Ovary (tissue), 9 donors: ENCODE data around the gene ABCA13. TPM values are rescaled to one million over a fixed set of nuclear protein-coding genes. Genes with fewer than 3 reads are reported as not detected.

Experiments used
- DNase-seq, 5 donors: peaks; one replicate each; pipeline ENCODE4 v3.0.0-alpha.2; 2019 to 2020
- H3K27ac ChIP-seq, 2 donors: fragments of 200-600 bp; one replicate each; pipeline versions ENCODE4 v1.5.1 to v1.8.0; 2019 to 2022
- H3K27me3 ChIP-seq: fragments of 200-600 bp; one replicate; pipeline ENCODE4 v1.8.0; 2022
- H3K36me3 ChIP-seq: fragments of 200-600 bp; sonication (generic); one replicate; pipeline ENCODE4 v1.5.1; 2019
- H3K4me1 ChIP-seq: one replicate; pipeline ENCODE4 v1.8.1; 2013; ENCODE audit warnings: mild to moderate bottlenecking, moderate library complexity; ENCODE audit not compliant: insufficient read depth
- H3K4me3 ChIP-seq: fragments of 200-600 bp; sonication (generic); one replicate; pipeline ENCODE4 v1.5.1; 2017
- H3K9me3 ChIP-seq, 2 donors: fragments of 200-600 bp in 1 of 2; sonication (generic) in 1 of 2; one replicate each; pipeline versions ENCODE4 v1.5.1 to v1.8.1; 2013 to 2019; ENCODE audit warnings: mild to moderate bottlenecking in 1 of 2, moderate library complexity in 1 of 2
- CTCF ChIP-seq, 3 donors: fragments of 450-650 bp in 2 of 3; fragments of 200-600 bp in 1 of 3; IDR thresholded peaks; one replicate each; pipeline versions ENCODE4 v1.5.1 to v1.8.0; 2016 to 2022; ENCODE audit warnings: antibody characterized with exemption in 3 of 3, mild to moderate bottlenecking in 1 of 3
- EP300 ChIP-seq: sonication (generic); formaldehyde crosslinking; IDR thresholded peaks from one replicate; pipeline ENCODE4 v1.6.1; 2017; ENCODE audit warnings: antibody characterized with exemption
- POLR2A ChIP-seq: fragments of 450-650 bp; IDR thresholded peaks from one replicate; pipeline ENCODE4 v1.6.1; 2017; ENCODE audit warnings: antibody characterized with exemption, mild to moderate bottlenecking, moderate library complexity
- WGBS, 3 donors: extraction: QIAGEN DNeasy Blood & Tissue Kit in 1 of 3; methylation state at CpG; one replicate each; pipeline versions ENCODE4 v1.1.5 to v1.1.7; 2013 to 2017; 5-methylcytosine and 5-hydroxymethylcytosine counted together
- intact Hi-C, 4 donors: fragments of 100-400 bp; cut with DNase I; formaldehyde crosslinking; loops; one replicate each; pipeline versions ENCODE4 v1.11.0 to v1.15.1; 2022 to 2023
- polyA plus RNA-seq, 2 donors: library from polyadenylated mRNA; stranded (reverse); fragments of 200-250 nt in 1 of 2; fragments of 350-450 nt in 1 of 2; fragmentation: Illumina TruSeq in 1 of 2; extraction: RNeasy Lipid Tissue Mini Kit (QIAGEN cat#74804) in 1 of 2; gene quantifications; one replicate each; pipeline ENCODE4 v1.2.3, GENCODE V29; 2013 to 2014
- total RNA-seq, 7 donors: library from RNA; depleted of rRNA in 2 of 7; stranded (reverse); fragments of >200 nt in 2 of 7; fragmentation: NEBNext Ultra II Directional in 3 of 7; extraction: Animal tissue kit (Norgen Biotek cat#: 25700) in 3 of 7; gene quantifications; one replicate each; pipeline versions ENCODE4 v1.1.0 to v1.2.4, GENCODE V29; 2016 to 2023
- donor health status: DM: no; HTN: no; CAD: no; lungs with moderate emphysema.
- donor health status: DM: no; HTN: no; CAD: no.
- donor health status: Bipolar disorder and iron deficiency.
- donor health status: DM: yes; HTN: yes; CAD: no.
- donor health status: DM: no; HTN: no; CAD: no.
- donor health status: DM: yes; HTN: yes; CAD: no.

Gene ABCA13
- total and polyA plus RNA-seq, 9 donors, result 0.02 to 4.1 (median 0.20) TPM

GRCh38 chr7:48587475-48587874 lies 416.2 kb downstream of the ABCA13 start:
- DNase-seq, result no peak
- no peaks in the 10 kb centered on the region for H3K27me3 ChIP-seq
- TF ChIP-seq EP300, result no peak
- no peak for TF ChIP-seq CTCF (IDR thresholded peaks at IDR 0.05)
- no peak for TF ChIP-seq POLR2A
- no peak overlapping the region for H3K27ac ChIP-seq
- H3K4me1 ChIP-seq, result no peaks in the 10 kb centered on the region
- H3K9me3 ChIP-seq, result no peaks in the 10 kb centered on the region
- no peaks in the 10 kb centered on the region for H3K36me3 ChIP-seq
- no peak overlapping the region for H3K4me3 ChIP-seq
- intact Hi-C loops, result no loop called here

GRCh38 chr7:48594349-48594748 lies 423.1 kb downstream of the ABCA13 start:
- DNase-seq, result no peak
- intact Hi-C loops, result no loop called here
- H3K36me3 ChIP-seq, result no peaks in the 10 kb centered on the region
- no peaks in the 10 kb centered on the region for H3K9me3 ChIP-seq
- H3K4me1 ChIP-seq, result no peaks in the 10 kb centered on the region
- 92 to 96% (median 95%) methylated on average over 2 of the region's 2 CpGs for WGBS, 3 donors
- H3K27me3 ChIP-seq, result no peaks in the 10 kb centered on the region
- H3K4me3 ChIP-seq, result no peak overlapping the region
- no peak overlapping the region for H3K27ac ChIP-seq
- no peak for TF ChIP-seq CTCF (IDR thresholded peaks at IDR 0.05)
- no peak for TF ChIP-seq EP300
- no peak for TF ChIP-seq POLR2A

GRCh38 chr7:48595756-48596155 lies 424.5 kb downstream of the ABCA13 start:
- H3K27me3 ChIP-seq, result no peaks in the 10 kb centered on the region
- DNase-seq, result no peak
- H3K36me3 ChIP-seq, result no peaks in the 10 kb centered on the region
- intact Hi-C loops, result no loop called here
- no peaks in the 10 kb centered on the region for H3K9me3 ChIP-seq
- 62 to 71% (median 63%) methylated on average over 5 of the region's 5 CpGs for WGBS, 3 donors
- H3K27ac ChIP-seq, result no peak overlapping the region
- H3K4me1 ChIP-seq, result no peaks in the 10 kb centered on the region
- TF ChIP-seq EP300 (no peak), POLR2A (no peak), CTCF (IDR thresholded peaks at IDR 0.05) (no peak)
- no peak overlapping the region for H3K4me3 ChIP-seq

- H3K4me1 ChIP-seq, result no peaks in the 10 kb centered on the region
- no peaks in the 10 kb centered on the region for H3K36me3 ChIP-seq
- H3K27ac ChIP-seq, result no peak overlapping the region
- no peaks in the 10 kb centered on the region for H3K27me3 ChIP-seq
- 81 to 93% (median 88%) methylated on average over 2 of the region's 2 CpGs for WGBS, 3 donors
- intact Hi-C loops, result no loop called here
- no peak for DNase-seq
- H3K9me3 ChIP-seq, result no peaks in the 10 kb centered on the region
- no peak for TF ChIP-seq CTCF (IDR thresholded peaks at IDR 0.05)
- no peak for TF ChIP-seq EP300
- no peak for TF ChIP-seq POLR2A
- H3K4me3 ChIP-seq, result no peak overlapping the region
Measured at GRCh38 chr7:48610705-48611104, 439.4 kb downstream of the ABCA13 start.

GRCh38 chr7:48611993-48612392 lies 440.7 kb downstream of the ABCA13 start:
- 76 to 87% (median 85%) methylated on average over 3 of the region's 3 CpGs for WGBS, 3 donors
- H3K4me3 ChIP-seq, result no peak overlapping the region
- H3K9me3 ChIP-seq, result no peaks in the 10 kb centered on the region
- DNase-seq, result no peak
- H3K4me1 ChIP-seq, result no peaks in the 10 kb centered on the region
- H3K27ac ChIP-seq, result no peak overlapping the region
- TF ChIP-seq CTCF (IDR thresholded peaks at IDR 0.05) (no peak), EP300 (no peak), POLR2A (no peak)
- H3K36me3 ChIP-seq, result no peaks in the 10 kb centered on the region
- intact Hi-C loops, result no loop called here
- no peaks in the 10 kb centered on the region for H3K27me3 ChIP-seq
